Left colon (tissue), 2 donors: ENCODE data around the gene PDE7B. TPM values are rescaled to one million over a fixed set of nuclear protein-coding genes. Genes with fewer than 3 reads are reported as not detected.
A peak's percentile ranks its signal among the peaks of the same experiment; 100 is the strongest.
"Not testable (repeated sequence)": the region's sequence is repeated elsewhere in the genome, so short reads cannot be mapped to it uniquely, and the experiment has no call there.

Experiments used
- ATAC-seq: fragments of 200-7000 bp; cut with Tn5 transposase; one replicate; pipeline ENCODE4 v1.9.1; 2020; ENCODE audit warnings: mild to moderate bottlenecking, moderate library complexity
- DNase-seq, 2 donors: peaks; one replicate each; pipeline ENCODE4 v3.0.0-alpha.2; 2020
- intact Hi-C, 2 donors: fragments of 100-400 bp; cut with DNase I in 1 of 2; cut with micrococcal nuclease in 1 of 2; formaldehyde crosslinking; loops; one replicate each; pipeline versions ENCODE4 v1.11.2 to v1.14.0; 2022; cut with DNase I, micrococcal nuclease
- total RNA-seq, 2 donors: library from RNA; stranded (reverse); fragmentation: NEBNext Ultra II Directional; extraction: Animal tissue kit (Norgen Biotek cat#: 25700); gene quantifications; one replicate each; pipeline ENCODE4 v1.2.1, GENCODE V29; 2021
- donor health status: DM: no; HTN: no; CAD: no.
- donor health status: DM: yes; HTN: yes; CAD: no.

Gene PDE7B
- total RNA-seq, 2 donors from 2014 or later: 1.4 to 2.5 TPM

DNA sequence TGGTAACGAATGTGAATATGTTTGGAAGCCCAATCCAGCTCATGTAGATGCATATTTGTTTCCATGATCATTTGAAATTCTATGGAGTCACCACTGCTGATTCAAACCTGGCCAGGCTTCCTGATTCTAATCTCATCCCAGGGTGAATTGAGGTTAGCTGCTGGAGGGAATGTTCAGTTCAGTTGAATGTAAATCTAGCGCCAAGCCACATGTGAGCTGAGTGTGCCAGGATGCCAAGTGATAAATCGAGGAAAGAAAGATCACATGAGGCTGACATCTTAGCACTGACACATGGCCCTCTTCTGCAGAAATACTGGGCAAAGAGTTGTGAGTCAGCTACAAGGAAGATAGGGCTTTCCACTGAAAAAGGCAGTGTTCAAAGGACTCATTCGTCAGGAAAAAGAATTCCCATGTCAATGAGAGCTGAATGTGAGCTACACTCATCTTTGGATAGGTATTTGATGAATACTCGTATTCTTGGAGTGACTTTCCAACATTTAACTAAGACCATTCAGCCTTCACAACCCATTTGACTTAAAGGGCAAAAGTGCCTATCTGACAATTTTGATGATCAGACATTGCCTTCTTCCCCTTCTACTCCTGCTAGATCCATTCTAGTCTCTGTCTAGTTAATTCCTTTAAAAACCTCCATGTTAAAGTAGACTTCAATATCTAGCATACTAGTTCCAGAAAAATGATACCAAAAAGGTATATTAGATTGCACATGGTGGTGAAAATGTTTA lies 226.5 kb downstream of the PDE7B start:
- ATAC-seq (no peak), DNase-seq (no peak)
- intact Hi-C loops: no loop called here

DNA sequence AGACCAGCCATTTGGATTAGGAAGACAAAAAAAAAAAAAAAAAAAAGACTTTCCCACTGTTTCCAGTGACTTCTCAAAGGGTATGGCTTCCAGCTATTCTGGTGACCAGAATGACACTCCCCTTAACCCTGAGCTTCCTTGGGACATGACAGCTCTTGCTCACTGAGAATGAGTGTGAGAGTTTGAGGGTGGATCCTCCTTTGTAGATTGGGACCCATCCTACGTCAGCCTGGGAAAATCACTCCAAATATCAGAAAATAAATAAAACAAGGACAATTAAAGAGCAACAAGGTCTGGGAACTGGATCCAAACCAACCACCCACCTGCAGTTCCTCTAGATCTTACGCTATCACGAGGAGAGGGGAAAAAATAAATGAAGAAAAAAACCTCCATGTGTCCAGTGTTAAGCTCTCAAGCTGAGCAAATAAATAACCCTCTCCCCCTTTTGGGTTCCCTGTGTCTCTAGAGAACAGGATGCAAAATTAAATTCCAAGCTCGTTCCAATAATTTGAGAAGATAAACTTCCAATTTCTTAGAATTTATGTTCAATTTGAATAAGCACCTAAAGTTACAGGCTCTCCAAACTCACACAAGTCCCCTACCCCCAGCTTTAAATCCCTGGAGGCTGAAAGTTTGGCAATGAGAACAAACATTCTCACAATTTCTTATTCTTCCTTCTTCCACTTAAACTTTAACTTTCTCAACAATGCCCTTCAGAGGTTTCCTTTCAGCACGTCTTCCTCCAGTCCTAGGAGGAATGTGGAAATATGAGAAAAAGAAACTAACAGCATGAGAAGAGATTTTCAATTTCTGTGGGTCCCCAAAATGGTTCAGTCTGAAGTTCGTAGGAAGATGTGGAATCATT lies 228.4 kb downstream of the PDE7B start:
- DNase-seq: no peak
- intact Hi-C loops: no loop called here
- ATAC-seq: no peak

DNA sequence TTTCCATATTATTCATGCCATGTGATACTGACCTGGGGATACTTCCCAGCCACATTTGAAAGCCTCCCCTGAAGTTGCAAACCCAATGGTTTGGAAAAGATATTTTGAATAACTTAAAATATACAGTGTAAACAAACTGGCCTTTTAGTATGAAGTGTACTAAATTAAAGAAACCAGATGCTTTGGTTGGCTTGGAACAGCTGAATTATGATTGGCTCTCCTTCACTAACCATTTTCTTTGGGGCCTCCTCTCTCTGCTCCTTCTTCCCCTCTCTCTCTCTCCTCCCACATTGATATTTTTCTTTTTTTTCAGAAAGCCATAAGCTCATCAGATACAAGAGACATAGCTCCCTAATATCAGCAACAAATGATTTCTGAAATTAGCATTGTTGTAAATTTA lies 232.0 kb downstream of the PDE7B start:
- DNase-seq (no peak), ATAC-seq (no peak)
- intact Hi-C loops: no loop called here

DNA sequence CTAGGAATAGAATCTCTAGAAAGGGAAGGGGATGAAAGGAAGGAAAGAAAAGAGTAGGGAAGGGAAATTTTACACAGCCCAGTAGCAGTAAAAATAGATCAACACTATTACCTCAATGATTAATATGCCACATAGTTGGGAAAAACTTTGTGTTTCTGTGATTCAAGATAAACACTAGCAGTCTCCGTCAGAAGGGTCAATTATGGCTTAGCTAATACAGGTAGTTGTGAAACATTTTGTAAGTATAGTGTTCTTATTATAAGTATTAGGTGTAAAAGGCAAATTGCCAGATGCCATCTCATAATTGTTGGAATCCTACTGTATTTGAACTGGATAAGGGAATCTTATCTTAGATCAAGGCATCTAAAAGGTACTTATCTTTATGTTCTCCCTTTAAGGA lies 232.9 kb downstream of the PDE7B start:
- no peak for ATAC-seq

DNA sequence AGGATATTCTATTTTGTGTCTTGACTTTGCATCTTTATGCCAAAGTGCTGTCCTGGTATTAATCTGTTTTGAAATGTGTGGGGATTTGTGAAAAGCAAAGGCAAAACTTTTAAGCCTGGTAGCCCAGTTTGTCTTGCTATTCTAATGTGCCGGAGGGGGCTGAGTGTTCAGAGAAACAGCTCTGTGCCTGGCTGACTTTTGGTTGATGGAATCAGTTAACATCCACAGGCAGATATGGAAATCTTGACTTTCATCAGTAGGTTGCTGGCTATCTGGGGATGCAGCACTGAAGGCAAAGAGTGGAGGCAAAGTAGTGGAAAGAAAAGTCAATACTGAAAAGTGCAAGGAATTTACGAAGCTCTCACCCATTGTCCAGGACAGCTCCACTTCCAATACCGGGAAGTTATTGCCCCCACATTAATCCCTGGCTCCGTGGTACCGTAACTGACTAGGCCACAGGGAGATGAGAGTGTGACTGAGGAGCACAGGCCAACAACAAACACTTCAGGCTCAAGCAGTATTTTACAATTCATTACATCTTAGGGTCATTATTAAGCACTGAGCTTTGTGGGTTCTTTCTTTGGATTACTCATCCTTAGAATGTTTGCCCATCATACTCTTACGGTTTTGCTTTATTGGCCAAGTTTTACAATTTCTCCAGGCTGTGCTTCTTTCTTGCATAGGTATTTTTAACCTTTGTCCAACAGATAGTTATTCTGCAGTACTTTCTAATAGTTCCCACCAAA lies 234.0 kb downstream of the PDE7B start:
- ATAC-seq: no peak
- intact Hi-C loops: no loop called here
- DNase-seq: no peak

More for the DNA sequence above, 232.9 kb downstream of the PDE7B start:
- intact Hi-C loops: no loop called here
- no peak for DNase-seq

DNA sequence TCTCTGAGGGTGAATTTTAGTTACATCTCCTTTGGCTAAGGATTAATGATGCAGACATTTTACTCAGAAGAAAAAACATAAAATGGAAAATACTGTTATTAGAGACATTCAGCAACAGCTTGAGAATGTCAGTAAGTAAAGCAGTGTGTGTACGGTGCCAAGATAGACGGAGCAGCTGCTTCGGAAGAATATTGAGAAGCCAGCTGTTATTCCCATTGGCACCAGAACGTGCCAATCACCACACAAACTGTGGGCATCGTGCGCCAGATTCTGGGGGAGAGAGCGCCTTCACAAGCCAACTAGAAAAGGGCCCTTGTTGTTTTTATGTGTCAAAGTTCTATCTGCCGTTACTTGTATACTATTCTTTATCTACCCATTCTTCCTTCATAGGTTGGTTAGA lies 235.2 kb downstream of the PDE7B start:
- intact Hi-C loops: no loop called here
- ATAC-seq (no peak), DNase-seq (no peak)

DNA sequence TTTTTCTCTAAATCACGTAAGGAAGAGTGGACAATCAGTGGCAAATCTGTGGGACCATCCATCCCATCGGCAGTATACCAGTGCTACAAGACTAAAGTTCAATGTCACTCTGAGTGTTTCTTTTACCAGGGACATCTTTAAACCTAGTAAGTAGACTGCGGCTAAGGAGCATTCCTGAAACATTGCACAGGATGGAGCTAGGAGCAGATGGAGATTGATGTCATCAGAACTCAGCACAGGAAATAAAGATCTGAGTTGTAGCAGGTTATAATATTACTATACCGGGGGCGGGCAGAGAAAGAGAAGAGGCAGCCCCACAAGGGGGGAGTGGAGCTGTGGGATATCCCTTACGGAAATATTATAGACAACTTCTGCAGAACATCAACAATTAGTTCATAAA lies 236.5 kb downstream of the PDE7B start:
- ATAC-seq (no peak), DNase-seq (no peak)
- intact Hi-C loops: no loop called here

DNA sequence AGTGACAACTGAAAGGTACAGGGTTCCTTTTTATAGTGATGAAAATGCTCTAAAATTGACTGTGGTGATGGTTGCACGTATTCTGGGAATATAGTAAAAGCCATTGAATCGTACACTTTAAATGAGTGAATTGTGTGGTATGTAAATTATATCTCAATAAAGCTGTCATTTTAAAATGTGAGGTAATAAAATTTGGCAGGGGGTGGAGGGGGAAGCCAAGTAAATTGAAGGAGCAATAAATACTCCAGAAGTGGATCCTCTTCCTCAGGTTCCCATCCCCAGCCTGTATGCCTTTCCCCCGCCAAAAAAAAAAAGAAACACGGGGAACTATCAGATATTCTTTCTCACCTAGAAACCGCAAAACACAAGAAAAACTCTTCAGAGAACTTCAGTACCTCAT lies 237.2 kb downstream of the PDE7B start:
- DNase-seq: no peak
- intact Hi-C loops: no loop called here
- no peak for ATAC-seq

DNA sequence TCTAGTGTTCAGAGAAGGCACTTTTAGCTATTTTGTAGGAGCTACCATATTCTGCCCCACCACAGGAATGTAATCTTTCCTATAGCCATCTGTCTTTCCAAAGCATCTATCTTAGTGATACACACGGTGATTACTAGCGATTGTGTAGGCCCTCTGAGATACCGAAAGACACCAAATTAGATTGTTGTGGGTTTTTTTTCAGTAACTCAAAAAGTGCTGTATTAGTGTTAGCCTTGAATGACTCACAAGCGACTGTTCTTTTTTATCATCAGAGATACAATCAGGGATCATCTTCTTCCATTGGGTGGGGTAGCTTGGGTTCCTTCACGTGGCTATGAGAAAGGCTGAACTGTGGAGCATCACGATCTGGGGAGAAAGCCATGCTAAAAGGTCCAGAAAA lies 238.4 kb downstream of the PDE7B start:
- DNase-seq: no peak

DNA sequence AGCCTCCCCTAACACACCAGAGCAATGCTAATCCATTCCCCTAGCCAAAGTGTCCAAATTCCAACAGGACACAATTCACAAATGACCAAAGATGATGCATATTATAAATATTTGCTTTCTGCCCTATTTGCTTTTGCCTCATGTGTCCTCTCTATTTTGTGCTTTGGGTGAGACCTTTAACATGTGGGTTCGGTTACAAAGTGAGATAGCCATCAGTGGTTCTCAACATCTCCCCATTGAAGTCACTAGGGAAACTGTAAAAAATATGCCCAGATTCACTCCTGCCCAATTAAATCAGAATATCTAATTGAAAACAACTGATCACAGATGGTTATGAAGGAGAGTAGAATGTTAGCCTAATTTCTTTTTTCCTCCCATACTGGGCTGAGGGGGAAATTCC lies 239.4 kb downstream of the PDE7B start:
- DNase-seq (no peak), ATAC-seq (no peak)
- intact Hi-C loops: no loop called here

More for the DNA sequence above, 238.4 kb downstream of the PDE7B start:
- no peak for ATAC-seq
- intact Hi-C loops: no loop called here

DNA sequence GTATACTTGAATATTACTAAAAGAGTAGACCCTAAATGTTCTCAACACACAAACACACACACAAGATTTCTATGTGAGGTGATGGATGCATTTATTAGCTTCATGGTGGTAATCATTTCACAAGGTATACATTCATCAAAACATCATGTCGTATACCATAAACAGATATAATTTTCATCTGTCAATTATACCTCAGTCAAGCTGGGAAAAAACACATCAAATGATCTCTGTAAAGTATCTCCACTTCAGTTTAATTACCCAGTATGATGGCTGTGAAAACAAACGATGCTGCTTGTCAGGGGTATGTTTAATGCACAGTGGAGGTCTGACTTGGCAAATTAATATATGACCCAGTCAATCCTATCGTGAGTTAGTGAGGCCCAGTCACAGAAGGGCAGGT lies 241.4 kb downstream of the PDE7B start:
- no peak for ATAC-seq
- DNase-seq: no peak
- intact Hi-C loops: no loop called here

DNA sequence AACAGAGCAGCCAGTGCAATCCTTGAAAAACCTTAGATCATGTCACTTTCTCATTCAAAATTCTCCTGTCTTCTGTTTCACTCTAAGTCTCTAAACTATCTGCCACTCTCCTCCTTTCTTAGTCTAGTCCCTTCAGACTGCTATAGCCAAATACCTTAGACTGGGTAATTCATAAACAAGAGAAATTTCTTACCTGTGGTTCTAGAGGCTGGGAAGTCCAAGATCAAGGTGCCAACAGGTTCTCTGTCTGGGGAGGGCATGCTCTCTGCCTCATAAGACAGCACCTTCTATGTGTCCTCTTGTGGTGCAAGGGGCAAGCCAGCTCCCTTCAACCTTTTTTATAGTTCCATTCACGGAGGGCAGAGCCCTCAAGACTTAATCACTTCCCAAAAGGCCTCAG lies 242.3 kb downstream of the PDE7B start:
- intact Hi-C loops: no loop called here
- DNase-seq (no peak), ATAC-seq (no peak)

DNA sequence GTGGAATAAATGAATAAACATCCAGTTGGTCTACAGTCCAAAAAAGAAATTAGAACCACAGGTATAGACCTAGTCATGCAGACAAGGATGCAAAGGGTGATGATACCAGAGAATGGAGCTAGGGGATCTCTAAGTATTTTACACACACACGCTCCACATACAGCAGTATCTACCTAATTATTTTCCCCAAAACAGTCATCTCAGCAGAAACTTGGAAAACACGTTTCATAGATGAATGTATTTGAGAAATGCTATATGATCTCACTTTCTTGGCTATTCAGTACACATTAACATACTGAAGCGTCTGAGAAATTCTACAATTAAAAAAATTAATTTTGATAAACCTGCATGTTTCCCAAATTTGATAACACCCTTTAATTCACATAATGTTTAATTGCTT lies 243.3 kb downstream of the PDE7B start:
- DNase-seq: no peak
- no peak for ATAC-seq
- intact Hi-C loops: no loop called here

DNA sequence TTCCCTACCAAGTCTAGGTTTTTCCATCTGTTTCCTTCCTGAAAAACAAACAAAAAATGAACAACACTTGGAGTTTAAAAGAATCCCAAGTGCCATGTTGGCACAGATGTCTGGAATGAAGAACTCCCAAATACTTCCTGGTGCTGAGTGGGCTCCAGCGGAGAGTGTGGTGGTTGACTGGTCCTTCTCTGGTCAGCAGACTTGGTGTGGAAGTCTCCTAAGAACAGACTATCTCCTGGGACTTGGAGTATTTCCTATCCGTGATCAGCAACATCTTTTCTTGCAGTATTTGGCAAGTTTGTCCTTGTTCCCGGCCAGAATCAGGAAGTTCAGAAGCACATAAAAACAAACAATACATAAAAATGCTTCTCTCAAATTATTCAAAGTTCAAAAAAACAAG lies 244.5 kb downstream of the PDE7B start:
- ATAC-seq (no peak), DNase-seq (no peak)
- intact Hi-C loops: no loop called here

DNA sequence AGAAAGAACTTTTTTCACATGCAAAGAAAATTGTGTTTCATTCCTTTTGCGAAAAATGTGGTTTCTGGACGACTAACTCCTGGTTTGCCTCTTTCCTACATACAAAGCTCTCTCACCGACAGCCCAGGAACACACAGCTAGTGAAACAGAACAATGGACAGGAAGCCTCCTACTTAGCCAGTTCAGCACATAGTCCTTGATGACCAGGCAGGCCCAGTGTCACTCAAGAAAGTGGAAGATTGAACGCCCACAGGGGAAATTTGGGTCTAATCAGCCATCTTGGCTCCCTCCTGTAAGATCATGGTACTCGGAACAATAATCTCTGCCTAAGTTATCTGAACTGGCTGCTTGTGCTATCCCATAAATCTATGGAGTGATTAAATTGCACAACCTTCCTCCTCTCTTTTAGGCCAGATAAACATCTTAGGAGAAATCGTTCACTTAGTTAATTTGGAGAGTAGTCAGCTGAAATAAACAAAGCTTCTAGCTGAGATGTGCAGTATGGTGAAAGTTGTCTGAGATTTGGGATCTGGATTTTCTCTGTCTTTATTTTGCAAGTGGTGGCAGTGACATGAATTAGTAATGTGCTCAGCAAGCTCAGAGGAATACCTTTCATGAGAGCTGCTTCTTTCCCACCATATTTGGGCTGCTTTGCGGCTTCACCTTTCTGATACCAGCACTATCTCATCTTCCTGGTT lies 251.6 kb downstream of the PDE7B start:
- DNase-seq: no peak
- ATAC-seq: no peak
- intact Hi-C loops: no loop called here

DNA sequence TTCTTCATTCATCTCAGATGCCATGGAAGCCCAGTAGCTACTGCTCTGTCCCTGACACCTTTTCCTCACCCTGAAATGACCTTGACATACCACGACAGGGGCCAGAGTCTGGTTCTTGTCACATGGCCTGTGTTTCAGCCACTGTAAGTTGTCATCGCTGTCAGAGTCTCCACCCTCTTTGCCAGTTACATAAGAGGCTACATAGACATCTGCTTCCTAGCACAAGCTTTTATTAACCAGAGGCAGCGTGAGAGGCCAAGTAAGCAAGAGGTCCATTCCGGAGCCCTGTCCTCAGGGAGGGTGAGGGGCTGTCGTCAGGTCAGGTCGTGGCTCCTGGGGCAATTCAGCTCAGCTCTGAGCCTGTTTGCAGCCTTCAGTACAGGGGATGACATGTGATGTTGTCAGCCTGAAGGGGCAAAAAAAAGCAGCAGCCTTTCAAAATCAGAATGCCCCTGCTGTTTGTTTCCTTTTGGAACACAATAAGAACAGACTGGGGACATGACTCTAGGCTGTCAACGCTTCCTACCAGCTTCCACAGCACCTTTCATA lies 252.3 kb downstream of the PDE7B start:
- ATAC-seq (no peak), DNase-seq (peak; percentile 5 to 40)
- intact Hi-C loops: no loop called here

DNA sequence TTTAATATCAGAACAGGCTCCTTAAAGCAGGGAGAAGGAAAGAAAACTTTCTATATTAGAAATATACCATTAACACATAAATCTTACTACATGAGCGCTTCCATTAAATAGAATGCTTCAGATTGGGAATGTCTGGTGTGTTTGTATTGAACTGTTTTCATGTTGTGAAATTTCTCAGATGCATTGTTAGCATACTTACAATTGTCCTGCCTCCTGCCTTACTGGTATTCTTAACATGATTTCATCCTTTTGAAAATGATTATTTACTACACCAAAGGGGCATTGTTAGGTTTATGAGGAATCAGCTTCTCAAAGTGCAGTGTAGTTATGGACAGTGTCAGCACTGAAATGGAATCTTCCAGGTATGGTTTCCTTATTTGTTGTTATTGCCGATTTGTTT lies 253.1 kb downstream of the PDE7B start:
- intact Hi-C loops: no loop called here
- DNase-seq (no peak), ATAC-seq (no peak)

DNA sequence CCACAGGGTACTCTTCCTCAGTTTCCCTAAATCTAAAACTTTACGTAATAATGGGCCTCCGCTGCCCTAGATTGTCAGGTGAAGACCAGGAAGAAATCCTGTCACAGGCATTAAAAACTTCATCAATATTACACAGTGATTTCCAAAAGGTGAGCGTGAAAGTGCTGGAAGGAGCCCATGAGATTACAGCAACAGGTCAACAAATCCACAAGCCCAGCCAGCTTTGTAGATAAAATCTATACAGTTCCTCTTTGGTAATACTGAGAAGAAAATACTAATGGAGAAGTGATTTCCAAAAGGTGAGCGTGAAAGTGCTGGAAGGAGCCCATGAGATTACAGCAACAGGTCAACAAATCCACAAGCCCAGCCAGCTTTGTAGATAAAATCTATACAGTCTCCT lies 254.3 kb downstream of the PDE7B start:
- intact Hi-C loops, ATAC-seq, DNase-seq: not testable (repeated sequence)
